GM18870 (cell line): ENCODE data around the gene SLC30A10.
"Not testable (repeated sequence)": the region's sequence is repeated elsewhere in the genome, so short reads cannot be mapped to it uniquely, and the experiment has no call there.

Experiments used
- ATAC-seq: cut with Tn5 transposase; IDR thresholded peaks from one replicate; pipeline ENCODE4 v1.9.1; 2021; ENCODE audit warnings: moderate library complexity; ENCODE audit not compliant: unreplicated experiment

The SLC30A10 gene

DNA sequence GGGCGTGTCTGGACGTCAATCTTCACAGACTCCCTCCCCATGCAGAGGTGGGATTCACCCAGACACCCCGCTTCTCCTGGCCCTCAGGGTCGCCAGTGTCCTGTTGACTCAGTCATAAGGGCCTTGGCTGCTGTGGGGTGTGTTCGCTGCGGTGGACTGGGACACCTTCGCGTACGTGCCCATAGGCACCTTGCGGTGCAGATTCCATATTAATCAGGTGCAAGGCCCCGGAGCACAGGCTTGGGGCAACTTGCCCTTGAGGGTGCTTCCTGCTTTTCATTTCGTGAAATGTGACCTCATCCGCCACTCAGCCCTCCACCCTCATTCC lies 398 bp upstream of the SLC30A10 start:
- ATAC-seq = no peak

GRCh38 chr1:219927298-219927955 lies 930 bp downstream of the SLC30A10 start:
- ATAC-seq = no peak

DNA sequence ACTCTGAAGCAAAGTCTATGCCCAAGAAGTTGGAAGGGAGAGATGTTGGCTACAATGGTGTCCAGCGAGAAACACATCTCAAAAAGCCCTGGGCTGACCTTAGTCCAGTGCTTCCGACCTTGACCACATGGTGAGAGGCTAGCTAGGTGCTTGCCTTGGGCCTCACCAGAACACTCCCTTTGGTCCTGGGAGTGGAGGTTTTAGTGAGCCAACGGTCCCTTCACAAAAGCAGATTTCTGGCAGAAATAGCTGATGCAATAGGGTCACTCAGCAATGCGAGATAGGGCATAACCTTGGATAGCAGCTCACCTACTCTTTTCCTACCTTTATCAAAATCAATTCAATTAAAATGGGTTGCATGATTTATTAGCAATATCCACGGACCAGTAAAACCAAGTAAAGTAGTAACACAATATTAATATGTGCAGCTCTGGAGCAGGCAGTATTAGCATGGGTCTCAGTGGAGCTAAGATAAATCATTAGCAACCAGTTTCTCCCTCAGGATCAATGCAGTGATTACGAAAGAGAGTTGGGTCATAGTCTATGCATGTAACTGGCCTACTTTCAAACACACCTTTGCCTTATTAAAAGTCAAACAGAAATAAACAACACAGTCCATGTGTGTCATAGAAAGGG lies 1.9 kb downstream of the SLC30A10 start:
- ATAC-seq = no peak

DNA sequence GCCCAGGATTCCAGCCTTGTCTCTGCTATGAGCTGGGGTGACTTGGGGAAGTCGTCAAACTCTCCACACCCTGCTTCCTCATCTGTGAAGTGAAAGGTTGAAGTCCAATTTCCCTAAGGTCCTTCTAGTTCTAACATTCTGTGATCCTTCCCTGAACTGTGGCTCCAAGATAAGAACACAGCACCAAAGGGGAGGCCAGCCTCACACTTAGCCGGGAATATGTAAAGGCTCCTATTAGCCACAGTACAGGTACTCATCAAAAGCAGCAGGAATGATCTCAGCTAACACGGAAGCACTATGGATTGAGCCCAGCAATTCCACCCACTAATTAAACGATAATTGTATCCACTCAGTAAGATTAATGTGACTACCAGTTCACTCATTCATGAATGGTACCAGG lies 4.0 kb downstream of the SLC30A10 start:
- no peak for ATAC-seq

DNA sequence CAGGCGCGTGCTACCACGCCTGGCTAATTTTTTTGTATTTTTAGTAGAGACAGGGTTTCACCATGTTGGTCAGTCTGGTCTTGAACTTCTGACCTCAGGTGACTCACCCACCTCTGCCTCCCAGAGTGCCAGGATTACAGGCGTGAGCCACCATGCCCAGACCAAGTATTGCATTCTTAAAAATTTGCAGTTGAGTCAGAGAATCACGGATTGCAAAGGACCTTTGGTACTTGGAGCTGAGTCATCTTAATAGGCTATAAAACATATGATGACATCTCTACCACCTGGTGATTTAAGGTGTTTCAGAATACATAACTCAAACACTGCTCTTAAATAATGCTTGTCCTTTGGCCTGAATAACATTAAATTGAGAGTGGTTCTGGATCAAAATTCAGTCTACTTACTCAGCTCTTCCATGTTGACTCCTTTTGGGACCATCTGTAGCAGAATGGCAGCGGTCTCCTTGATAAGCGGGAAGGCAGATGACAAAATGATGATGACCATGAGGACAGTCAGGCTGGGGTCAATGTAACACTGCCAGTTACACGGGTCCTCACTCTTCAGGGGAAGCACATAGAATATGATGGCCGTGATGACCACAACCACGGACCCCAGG lies 10.4 kb downstream of the SLC30A10 start:
- ATAC-seq = no peak

- ATAC-seq = no peak
These were observed 11.1 kb downstream of the SLC30A10 start for GRCh38 chr1:219917281-219917680.

GRCh38 chr1:219916257-219916656 lies 12.1 kb downstream of the SLC30A10 start:
- ATAC-seq = no peak

DNA sequence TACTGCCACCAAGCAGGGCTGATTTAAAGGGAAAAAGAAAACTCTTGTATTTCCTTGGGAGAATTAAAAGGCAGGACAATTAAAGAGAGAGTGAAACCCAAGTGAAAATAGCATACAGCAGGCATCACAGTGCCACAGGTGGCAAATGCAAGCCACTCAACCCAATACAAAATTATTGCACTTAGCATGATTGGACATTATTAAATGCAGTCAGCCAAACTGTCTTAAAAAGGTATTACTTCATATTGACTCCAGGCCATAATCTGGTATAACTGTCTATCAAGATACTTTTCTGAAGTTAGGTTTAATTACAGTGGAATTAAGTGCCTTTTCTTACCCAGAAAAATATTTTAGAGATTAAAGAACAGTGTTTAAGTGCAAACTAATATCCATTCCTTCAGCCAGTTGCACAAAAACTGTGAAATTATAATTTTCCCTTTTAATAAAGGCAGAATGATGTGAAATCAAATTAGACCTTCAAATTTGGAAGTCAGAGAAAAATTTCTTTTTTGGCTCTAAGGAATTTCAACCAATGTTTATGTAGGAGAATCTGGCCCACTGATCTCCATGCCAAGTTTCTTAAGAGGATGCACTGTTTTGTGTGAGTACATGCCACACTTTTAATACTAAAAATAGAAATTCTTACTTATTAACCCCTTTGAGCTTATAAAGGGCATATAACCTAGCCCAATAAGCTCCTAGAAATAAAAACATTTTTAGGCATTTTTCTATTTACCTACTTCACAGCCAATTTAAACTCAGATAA lies 15.2 kb downstream of the SLC30A10 start:
- ATAC-seq = no peak

DNA sequence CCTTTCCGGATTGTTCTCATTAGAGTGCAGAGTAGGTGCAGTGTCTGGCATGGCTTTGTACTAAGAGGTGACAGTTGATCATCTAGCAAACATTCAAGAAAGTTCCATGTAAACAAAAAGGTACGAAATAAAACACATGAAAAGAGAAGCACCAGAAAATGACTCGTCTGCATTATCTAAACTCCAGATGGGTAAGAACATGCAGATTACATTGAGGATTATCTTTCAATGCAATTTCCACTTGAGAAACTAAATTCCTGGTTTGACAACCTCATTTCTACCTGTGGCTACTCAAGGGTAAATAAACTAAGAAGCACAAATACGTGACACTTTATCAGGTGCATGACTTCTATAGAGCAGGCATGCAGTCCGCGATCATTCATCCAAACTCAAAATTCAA lies 17.6 kb downstream of the SLC30A10 start:
- ATAC-seq = no peak

GRCh38 chr1:219909476-219909875 lies 18.9 kb downstream of the SLC30A10 start:
- no peak for ATAC-seq

- no peak for ATAC-seq
These were observed 20.2 kb downstream of the SLC30A10 start for GRCh38 chr1:219908170-219908569.

- no peak for ATAC-seq
These were observed 20.6 kb downstream of the SLC30A10 start for GRCh38 chr1:219907772-219908070.

GRCh38 chr1:219906924-219907771 lies 21.2 kb downstream of the SLC30A10 start:
- no peak for ATAC-seq

DNA sequence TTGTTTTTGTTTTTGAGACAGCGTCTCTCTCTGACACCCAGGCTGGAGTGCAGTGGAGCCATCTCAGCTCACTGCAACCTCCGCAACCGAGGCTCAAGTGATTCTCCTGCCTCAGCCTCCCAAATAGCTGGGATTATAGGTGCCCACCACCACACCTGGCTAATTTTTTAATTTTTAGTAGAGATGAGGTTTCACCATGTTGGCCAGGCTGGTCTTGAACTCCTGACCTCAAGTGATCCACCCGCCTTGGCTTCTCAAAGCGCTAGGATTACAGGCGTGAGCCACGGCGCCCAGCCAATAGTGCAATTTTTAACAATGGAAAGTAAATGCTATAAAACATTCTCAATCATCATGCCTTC lies 21.8 kb downstream of the SLC30A10 start:
- ATAC-seq = not testable (repeated sequence)

GRCh38 chr1:219905524-219905923 lies 22.8 kb downstream of the SLC30A10 start:
- no peak for ATAC-seq

- no peak for ATAC-seq
These were observed 23.4 kb downstream of the SLC30A10 start for GRCh38 chr1:219904934-219905333.

DNA sequence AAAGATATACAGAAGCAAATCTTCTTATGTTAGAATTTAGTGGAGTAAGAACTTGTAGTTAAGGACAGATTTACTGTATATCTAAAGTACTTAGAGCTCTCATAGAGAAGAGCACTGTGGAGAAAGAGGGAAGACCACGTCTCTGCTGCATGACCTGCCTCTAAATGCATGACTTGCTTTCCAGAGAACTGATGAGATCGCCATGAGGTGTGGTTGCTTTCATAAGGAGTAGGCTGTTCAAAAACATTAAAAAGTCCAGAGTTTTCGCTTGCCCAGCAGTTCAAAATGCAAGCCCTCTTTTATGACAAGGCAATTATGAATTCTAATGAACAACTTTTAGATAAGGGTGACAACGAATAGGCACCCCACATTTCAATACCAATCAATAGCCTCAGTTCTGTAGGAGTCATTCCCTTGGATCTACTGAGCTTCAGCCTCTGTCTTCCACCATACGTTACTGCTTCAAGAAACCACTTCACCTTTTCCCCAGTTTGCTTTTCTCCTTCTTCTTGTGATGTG lies 24.9 kb downstream of the SLC30A10 start:
- no peak for ATAC-seq

- no peak for ATAC-seq
These were observed 25.4 kb downstream of the SLC30A10 start for GRCh38 chr1:219902951-219903350.

DNA sequence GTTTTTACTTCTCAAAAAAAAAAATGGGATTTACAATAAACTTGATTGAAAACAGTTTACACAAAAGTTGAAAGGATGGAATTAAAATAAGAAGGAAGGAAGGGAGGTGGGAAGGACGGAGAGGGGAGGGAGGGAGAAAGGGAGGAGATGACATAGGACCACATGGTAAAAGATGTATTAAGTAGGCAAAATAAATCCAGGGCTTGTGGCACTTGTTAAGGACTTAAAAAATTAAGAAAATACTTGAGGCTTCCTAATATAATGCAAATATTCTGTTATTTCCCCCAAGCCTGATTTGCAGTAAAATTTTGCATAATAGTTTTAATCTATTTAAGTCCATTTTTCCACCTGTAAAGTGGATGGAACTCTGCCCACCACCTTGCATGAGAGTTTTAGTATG lies 27.5 kb downstream of the SLC30A10 start:
- no peak for ATAC-seq

DNA sequence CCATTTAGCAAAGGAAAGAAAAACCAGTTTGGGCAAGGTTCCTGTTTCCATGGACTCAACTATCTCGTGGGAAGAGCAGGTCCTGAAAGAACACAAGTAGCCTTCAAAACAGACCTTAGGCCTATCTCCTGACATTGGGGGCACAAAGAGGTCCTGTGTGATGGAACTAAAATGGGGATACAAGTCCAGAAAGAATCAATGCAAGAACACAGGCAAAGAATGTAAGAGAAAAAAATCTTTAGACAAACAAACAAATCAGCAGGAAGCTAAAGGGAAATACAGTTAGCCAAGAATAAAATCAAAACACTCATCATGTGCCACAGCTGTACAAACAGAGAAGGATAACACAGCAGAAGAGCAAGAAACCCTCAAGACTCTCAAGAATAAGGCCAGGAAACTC lies 28.2 kb downstream of the SLC30A10 start:
- ATAC-seq = no peak

DNA sequence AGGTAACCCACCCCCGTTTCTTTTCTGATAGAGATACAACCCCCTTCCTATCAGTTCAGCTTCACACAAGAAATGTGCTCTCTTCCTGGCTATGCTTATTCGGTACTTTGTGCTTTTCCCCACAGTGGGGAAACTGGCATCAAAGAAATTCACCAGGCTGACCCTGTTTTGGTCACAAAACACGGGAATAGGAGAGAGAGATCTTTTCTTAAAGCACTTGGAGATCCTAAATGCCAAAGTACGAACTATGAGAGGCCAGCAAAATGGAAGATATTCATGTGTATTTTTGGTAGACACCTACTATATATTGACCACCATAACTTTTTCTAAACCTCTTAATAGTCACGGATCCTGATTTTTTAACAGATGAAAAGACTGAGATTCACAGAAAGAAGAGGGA lies 30.0 kb downstream of the SLC30A10 start:
- no peak for ATAC-seq
